ENCODE results near the gene HEG1.

DNA sequence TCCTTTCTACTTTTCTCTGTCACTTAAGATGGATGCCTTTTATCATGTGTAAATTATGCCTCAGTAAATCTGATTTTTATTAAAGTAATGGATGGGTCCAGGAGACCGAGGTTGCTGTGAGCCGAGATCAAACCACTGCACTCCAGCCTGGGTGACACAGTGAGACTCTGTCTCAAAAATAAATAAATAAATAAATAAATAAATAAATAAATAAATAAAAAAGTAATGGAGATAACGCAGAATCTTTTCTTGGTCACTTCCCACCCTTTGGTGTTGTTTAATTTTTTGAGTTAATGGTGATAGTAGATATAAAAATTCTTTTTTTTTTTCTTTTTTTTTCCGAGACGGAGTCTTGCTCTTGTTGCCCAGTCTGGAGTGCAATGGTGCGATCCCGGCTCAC is 77.2 kb downstream of the HEG1 start:
- TF ChIP-seq, protein P1, sequence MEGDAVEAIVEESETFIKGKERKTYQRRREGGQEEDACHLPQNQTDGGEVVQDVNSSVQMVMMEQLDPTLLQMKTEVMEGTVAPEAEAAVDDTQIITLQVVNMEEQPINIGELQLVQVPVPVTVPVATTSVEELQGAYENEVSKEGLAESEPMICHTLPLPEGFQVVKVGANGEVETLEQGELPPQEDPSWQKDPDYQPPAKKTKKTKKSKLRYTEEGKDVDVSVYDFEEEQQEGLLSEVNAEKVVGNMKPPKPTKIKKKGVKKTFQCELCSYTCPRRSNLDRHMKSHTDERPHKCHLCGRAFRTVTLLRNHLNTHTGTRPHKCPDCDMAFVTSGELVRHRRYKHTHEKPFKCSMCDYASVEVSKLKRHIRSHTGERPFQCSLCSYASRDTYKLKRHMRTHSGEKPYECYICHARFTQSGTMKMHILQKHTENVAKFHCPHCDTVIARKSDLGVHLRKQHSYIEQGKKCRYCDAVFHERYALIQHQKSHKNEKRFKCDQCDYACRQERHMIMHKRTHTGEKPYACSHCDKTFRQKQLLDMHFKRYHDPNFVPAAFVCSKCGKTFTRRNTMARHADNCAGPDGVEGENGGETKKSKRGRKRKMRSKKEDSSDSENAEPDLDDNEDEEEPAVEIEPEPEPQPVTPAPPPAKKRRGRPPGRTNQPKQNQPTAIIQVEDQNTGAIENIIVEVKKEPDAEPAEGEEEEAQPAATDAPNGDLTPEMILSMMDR (IDR thresholded peaks at IDR 0.05; ENCODE audit: insufficient read depth, low read length, poor library complexity, severe bottlenecking), result no peak
- TF ChIP-seq EZH2phosphoT487 (conservative IDR thresholded peaks at IDR 0.05; ENCODE audit: low read length), result no peak

All from SU-DHL-6 (cell line).